HG02798 (cell line): ENCODE measurements around the gene RHEX.
A peak's percentile ranks its signal among the peaks of the same experiment; 100 is the strongest.
"Not testable (repeated sequence)": the region's sequence is repeated elsewhere in the genome, so short reads cannot be mapped to it uniquely, and the experiment has no call there.

Experiments used
- ATAC-seq: cut with Tn5 transposase; IDR thresholded peaks from one replicate; pipeline ENCODE4 v1.9.1; 2021; ENCODE audit warnings: mild to moderate bottlenecking; ENCODE audit not compliant: unreplicated experiment, poor library complexity

The RHEX gene, protein sequence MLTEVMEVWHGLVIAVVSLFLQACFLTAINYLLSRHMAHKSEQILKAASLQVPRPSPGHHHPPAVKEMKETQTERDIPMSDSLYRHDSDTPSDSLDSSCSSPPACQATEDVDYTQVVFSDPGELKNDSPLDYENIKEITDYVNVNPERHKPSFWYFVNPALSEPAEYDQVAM

DNA sequence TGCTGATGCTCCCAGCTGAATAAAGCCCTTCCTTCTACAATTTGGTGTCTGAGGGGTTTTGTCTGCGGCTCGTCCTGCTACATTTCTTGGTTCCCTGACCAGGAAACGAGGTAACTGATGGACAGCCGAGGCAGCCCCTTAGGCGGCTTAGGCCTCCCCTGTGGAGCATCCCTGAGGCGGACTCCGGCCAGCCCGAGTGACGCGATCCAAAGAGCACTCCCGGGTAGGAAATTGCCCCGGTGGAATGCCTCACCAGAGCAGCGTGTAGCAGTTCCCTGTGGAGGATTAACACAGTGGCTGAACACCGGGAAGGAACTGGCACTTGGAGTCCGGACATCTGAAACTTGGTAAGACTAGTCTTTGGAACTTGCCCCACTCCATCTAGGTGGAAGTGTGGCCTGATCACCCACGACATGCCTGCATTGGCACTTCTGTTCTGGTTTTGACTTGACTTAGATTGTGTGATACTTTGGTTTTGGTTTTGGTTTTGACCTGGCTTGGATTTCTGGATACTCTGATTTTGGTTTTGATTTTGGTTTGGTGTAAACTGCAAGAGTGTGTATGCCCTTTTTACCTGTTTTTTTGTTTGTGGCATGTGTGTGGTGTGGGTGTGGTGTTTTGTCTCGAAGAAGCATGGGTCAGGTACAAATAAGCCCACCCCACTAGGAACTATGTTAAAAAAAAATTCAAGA lies at the start of gene RHEX:
Gene RHEX, plus strand, starts transcription at position 255 of the 692 bp plus-strand sequence. CDS start 44,656 bp downstream, outside the sequence.
- not testable (repeated sequence) for ATAC-seq

- no peak for ATAC-seq
Measured at GRCh38 chr1:206003854-206004800, 48.8 kb upstream of the RHEX start.

DNA sequence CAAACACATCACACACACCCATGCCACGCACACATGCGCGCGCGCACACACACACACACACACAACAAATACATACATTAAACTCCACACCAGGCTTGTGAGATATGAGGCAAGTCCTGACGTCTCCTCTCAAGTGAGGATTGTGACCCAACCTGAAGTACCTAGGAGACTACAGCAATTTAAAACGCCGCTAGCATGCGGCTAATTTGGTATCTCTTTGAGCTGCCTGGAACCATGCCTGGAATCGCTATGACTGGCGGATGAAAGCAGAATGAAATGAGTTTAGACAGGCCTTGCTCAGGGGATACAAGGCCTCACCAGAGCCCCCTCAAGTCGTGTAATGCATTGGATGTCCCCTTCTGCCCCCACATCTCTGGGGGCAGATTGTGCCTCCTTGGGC lies 48.1 kb upstream of the RHEX start:
- ATAC-seq: no peak

DNA sequence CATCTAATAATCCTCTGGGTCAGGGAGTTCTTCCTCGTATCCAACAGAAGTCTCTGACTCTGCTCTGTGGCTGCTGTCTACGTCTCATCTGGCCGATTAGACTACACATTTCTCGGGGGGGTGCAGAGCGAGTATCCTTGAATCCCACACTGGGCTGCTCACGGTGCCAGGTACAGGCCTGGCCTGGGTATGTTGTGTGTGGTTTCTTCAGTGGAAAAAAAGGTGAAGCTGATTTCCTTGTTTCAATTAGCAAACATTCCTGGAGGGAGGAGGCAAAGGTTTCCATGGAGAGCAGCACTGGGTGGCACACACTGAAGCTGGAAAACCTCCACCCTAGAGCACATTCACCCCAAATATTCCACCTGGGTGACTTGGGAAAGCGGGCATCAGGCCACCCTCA lies 47.7 kb upstream of the RHEX start:
- no peak for ATAC-seq

DNA sequence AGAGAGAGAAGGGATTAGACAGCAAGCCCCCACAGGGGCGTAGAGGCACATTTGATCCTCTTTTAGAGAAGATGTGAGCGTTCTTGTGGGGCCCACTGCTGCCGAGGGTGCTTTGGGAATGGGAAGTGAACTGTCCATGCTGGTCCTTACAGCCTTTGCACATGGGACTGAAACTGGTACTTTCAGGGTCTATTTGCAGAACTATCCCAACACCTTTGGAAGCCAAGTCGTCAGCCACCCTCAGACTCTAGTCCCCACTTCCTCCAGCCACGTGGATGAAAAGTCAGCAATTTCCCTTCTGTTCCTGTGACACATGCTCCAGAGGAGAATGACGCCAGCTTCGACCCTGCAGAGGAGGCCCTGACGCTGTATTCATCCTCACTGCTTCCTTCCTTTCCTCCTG lies 47.2 kb upstream of the RHEX start:
- ATAC-seq: no peak

- ATAC-seq: no peak
Measured at GRCh38 chr1:206006946-206007345, 46.0 kb upstream of the RHEX start.

DNA sequence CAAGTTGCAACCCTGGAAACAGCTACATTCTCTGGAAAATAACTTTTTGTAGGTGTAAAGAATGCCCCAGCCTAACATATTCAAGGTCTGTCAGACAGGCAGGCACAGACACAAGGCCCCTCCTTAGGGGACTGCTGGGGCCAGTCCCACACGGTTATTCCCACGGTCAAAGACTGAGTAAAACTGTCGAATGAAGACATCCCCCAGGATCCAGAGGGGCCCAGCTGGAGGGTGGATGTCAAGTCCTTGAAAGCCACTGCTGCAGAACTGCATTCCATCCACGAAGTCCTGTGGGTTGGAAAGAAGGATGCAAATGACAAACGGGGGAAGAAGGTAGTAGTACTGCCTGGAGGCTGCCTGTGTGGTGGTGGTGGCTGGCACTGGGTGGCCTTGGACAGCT lies 42.9 kb upstream of the RHEX start:
- ATAC-seq: no peak

- no peak for ATAC-seq
Measured at GRCh38 chr1:206011057-206011456, 41.9 kb upstream of the RHEX start.

- ATAC-seq: peak; percentile 96
Measured at GRCh38 chr1:206012086-206012859, 40.7 kb upstream of the RHEX start.

DNA sequence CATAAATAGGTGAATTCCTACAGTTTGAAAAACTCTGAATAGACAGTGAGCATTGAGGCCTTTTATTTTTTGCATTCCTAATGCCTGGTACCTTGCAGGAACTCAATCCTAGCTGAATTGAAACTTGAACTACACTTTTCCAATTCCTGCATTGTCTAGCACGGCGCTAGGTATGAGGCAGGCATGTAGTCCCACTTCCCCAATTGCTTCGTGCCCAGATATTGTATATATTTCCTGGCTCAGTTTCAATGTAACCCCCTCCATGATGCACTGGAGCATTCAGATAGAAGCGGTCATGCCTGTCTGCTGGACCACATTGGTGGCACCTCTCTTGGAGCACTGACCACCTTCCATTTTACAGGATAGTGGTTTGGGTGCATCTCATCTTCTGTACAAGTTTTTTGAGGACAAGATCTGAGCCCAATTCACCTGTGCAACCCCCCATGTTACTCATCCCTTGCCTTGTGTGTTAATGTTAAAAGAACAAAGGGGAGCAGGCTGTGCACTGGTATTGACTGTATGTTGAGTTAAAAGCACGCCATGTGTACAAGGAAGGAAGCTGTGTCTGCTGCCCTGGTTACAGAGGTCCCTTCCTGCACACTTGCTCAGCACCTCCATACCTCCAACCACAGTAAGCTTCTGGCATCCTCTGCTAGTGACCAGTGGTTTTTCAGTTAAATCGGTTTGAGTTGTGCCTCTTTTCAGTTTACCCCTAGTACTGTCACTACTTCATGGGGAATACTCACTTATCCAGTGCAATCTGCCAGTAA lies 39.8 kb upstream of the RHEX start:
- ATAC-seq: no peak

- ATAC-seq: no peak
Measured at GRCh38 chr1:206014601-206015000, 38.4 kb upstream of the RHEX start.

DNA sequence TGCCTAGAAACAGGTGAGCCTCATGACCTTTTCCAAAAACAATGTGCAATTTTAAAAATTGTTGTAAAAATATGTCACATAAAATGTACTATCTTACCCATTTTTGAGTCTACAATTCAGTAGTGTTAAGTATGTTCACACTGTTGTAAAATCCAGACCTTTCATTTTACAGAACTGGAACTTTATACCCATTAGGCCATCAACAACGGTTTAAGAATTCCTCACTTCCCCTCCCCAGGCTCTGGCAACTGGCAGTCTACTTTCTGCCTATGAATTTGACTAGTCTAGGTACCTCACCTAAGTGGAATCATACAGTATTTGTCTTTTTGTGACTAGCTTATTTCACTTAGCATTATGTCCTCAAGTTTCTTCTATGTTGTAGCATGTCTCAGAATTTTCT lies 37.9 kb upstream of the RHEX start:
- ATAC-seq: no peak

- ATAC-seq: no peak
Measured at GRCh38 chr1:206020393-206021007, 32.5 kb upstream of the RHEX start.

- no peak for ATAC-seq
Measured at GRCh38 chr1:206021008-206021625, 31.9 kb upstream of the RHEX start.

DNA sequence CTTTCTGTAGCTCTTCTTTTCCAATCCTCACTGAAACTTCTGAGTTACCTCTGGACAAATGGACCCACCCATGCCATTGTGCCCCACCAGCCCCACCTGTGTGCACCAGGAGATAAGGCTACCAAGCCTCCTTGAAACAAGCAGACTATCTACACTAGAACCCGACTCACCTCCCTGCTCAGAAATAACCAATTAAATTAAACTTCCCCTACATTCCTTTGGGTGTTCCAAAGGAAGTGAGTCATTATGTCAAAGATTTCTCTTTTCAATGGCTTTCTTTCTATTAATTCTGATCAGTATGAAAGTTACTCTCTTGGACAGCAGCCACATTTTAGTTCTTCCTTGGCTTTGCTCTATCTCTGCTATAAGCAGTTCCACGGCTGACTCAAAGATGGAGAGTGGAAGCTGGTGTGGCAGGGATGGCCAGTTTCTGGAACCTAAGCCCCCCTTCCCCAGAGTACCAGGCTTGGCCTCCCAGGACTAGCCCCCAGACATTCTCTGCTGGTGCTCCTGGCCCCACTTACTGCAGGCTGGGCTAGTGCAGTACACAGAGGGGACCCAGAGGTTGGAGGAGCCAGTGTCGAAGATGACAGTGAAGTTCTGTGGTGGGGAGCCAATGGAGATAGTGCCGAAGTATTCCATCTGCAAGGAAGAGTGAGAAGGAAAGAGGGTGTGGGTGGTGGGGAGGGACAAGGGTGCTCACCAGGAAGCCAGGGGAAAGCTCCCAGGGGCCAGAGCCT lies 31.2 kb upstream of the RHEX start:
- no peak for ATAC-seq

DNA sequence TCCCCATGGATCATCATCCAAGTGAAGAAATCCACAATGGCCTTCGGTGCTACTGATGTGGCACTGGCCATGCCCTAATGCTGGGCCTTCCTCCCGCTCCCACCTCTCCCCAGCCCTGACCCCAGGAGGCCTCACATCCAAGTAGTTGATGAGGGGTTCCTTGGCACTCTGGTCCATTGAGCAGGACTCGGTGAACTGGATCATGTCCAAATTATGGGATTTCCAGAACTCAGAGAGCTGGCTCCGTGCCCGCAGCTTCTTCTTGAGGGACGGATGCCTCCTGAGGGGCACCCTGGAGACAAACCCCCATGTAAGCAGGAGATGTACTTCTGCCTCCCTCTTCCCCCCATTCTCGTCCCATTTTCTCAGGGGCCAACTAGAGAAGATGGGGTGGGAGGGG lies 30.2 kb upstream of the RHEX start:
- ATAC-seq: no peak

- ATAC-seq: no peak
Measured at GRCh38 chr1:206023695-206024094, 29.3 kb upstream of the RHEX start, which contains the start of gene CTSE. Gene CTSE, minus strand, starts transcription at chr1:206023895. Its CDS starts 104 bp downstream, at chr1:206023791.

GRCh38 chr1:206025283-206025820 lies 27.6 kb upstream of the RHEX start:
- no peak for ATAC-seq
